ENCODE results near the gene INPP5A.
"Not testable (repeated sequence)": the region's sequence is repeated elsewhere in the genome, so short reads cannot be mapped to it uniquely, and the experiment has no call there.

Gene INPP5A

DNA sequence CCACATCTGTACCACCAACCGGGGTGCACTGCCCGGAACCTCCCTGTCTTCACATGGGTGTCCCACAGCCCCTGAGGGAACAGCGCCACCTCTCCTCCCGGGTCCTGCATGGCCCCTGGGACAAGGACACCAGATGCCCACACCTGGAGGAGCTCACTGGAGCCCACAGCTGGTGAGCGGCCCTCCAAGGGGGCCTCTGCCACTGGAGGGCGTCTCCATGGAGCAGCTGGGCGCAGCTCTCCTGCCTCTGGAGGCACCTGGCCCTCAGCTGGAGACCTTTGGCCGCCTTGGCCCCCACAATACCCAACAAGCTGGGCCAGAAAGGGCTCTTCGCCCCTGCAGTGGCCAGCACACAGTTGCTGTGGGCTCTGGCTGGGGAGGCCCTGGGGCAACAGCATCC lies 255.6 kb downstream of the INPP5A start:
- DNase-seq, result no peak

DNA sequence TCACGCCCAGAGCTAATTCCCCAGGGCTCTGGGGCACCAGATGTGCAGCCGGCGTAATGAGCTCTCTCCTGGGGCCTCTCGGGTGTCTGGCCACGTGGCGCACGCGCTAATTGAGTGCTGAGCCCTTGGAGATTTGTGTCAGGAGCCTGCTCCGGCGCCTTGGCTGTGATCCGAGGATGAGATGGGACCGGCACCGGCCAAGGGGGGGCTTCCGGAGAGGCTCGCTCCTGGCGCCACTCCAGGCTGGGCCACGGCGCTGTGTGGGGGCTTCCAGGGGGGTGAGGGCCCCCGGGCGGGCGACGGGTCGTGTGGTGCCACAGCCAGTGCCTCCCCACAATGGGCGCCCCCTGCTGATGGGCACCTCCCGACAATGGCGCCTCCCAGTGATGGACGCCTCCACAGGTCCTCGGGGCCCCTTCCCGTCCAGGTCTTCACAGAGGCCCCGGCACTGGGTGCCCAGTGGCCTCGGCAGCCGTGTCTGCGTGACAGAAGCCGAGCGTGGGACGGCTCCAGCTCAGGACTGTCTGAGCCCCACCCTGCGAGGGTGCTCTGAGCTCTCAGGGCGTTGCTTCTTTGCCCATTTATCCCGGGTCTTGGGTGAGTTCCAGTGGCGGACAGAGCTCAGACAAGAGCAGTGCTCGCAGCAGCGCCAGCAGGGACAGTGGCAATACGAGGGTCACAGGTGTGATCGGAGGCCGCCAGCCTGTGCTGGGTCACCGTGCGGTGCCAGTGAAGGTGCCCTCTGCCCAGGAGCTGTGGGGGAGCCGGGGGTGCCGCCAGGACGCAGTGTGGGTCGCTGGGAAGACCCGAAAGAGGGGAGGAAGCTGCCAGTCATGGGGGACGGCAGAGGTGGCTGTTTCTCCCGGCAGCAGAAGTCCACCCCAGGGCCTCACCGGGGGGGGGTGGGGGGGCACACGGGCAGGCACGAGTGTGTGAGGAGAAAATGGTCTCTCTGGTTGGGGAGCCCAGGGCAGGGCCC lies 256.6 kb downstream of the INPP5A start:
- no peak for DNase-seq

DNA sequence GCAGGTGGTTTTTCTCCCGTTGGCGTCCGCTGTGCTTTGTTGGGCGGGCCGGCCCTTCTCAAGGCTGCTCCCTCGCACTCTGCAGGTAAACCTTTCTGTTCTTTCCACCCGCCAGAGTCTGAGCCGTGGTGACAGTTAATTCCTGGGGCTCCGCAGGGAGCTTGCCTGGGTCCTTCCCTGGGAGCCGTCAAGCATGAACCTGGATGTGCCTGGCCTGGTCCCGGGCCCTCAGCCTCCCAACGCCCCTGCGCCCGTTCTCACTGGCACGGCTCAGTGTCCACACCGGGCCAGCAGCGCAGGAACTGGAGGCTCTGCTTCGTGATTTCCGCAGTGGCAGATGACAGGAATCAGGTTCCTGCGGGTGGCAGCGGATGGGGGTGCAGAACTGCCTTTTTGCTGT lies 259.3 kb downstream of the INPP5A start:
- no peak for DNase-seq

DNA sequence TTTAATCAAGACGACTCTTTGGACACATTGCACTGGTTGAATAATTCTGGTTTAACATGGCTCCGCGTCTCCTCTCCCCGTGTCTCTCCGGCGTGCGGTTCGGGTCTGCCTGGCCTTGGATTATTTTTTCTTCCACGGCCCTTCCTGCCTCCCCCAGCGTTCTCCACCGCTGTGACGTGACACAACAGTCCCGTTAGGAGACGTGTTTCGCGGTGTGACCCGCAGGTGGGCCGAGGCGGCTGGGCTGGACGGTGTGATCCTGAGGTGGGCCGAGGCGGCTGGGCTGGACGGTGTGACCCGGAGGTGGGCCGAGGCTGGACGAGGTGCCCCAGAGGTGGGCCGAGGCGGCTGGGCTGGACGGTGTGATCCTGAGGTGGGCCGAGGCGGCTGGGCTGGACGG lies 260.4 kb downstream of the INPP5A start:
- not testable (repeated sequence) for DNase-seq

DNA sequence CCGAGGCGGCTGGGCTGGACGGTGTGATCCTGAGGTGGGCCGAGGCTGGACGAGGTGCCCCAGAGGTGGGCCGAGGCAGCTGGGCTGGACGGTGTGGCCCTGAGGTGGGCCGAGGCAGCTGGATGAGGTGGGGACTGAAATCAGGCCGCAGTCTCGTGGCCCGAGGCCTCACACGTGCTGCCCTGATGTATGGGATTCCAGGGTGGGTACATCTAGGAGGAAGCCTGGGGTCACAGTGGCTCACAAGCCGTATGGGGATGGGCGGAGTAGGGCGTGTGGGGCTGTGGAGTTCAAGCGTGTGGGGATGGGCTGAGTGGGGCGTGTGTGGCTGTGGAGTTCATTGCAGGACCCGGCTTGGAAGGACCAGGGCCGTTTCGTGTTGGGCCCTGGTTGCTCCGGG lies 260.8 kb downstream of the INPP5A start:
- no peak for DNase-seq

- DNase-seq, result no peak
Observed at GRCh38 chr10:132798876-132799275, 261.3 kb downstream of the INPP5A start.

- DNase-seq, result no peak
Observed at GRCh38 chr10:132799865-132800264, 262.3 kb downstream of the INPP5A start.

DNA sequence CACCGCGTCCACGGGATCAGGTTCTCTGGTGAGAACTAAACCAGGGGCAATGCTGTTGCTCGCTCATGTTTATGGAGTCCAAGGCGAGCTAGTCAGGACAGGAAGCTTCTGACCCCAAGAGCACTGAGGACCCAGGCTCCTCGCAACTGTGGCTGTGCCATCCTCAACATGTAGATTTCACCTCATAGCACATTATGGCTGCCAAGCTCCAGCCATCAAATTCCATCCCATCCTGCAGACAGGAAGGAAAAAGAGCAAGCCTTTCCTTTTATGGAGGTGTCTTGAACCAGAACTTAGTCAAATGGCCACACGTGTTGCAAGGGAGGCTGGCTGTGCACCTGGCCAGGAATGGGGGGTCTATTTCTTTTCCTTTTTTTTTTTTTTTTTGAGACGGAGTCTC lies 264.5 kb downstream of the INPP5A start:
- DNase-seq, result no peak

- DNase-seq, result no peak
Observed at GRCh38 chr10:132802694-132803320, 265.2 kb downstream of the INPP5A start.

GRCh38 chr10:132803416-132804210 lies 266.0 kb downstream of the INPP5A start:
- no peak for DNase-seq

GRCh38 chr10:132804287-132804686 lies 266.7 kb downstream of the INPP5A start:
- DNase-seq, result no peak

DNA sequence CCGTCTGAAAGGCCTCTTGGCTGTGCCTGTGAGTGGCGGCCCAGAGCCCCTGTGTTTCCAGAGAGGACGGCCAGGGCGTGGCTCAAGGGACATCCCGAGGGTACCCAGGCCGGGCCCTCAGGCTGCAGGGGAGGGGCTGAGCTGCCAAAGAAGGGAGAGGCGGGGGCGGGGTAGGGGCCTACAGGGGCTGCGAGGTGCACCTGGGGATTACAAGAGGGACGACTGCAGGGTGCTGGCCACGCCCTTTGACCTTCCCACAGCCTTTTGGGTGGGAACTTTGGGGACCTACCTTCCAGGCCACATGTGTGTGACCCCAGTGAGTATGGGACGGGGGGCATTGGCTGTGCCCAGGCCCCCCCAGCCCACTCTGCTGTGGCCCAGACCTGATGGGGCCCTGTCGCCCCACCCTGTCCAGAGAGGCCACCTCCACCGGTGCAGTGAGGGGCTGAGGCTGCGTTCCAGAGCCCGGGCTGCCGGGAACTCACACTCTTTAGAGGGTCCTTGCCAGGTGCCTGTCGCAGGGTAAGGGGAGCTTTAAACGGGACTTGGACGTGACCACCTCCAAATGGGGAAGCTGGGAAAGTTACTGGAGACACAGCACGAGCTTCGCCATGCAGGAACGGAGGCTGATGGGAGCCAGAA lies 267.3 kb downstream of the INPP5A start:
- DNase-seq, result no peak

- DNase-seq, result no peak
Observed at GRCh38 chr10:132805599-132805998, 268.0 kb downstream of the INPP5A start.

DNA sequence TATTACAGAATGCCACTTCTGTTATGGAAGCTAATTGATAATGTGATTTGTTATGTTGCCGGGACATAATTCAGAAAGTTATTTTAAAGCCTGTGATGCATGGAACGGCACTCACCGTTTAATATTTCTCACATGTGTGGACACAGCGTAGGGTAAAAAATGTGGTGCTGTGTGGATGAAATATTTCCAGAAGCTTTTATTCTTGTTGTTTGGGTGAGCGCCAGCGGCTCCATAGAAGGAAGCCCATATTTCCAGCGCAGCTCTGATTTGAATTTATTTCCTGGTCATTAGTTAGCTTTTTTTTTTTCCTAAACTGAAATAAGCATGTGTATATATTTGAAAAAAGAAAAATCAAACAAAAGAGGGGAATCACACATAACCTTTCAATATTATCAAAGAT lies 268.5 kb downstream of the INPP5A start:
- no peak for DNase-seq

GRCh38 chr10:132806561-132807003 lies 269.0 kb downstream of the INPP5A start:
- DNase-seq, result no peak

- no peak for DNase-seq
Observed at GRCh38 chr10:132807621-132808049, 270.0 kb downstream of the INPP5A start.

- DNase-seq, result no peak
Observed at GRCh38 chr10:132808383-132809231, 271.0 kb downstream of the INPP5A start.

- no peak for DNase-seq
Observed at GRCh38 chr10:132809232-132810140, 271.9 kb downstream of the INPP5A start.

DNA sequence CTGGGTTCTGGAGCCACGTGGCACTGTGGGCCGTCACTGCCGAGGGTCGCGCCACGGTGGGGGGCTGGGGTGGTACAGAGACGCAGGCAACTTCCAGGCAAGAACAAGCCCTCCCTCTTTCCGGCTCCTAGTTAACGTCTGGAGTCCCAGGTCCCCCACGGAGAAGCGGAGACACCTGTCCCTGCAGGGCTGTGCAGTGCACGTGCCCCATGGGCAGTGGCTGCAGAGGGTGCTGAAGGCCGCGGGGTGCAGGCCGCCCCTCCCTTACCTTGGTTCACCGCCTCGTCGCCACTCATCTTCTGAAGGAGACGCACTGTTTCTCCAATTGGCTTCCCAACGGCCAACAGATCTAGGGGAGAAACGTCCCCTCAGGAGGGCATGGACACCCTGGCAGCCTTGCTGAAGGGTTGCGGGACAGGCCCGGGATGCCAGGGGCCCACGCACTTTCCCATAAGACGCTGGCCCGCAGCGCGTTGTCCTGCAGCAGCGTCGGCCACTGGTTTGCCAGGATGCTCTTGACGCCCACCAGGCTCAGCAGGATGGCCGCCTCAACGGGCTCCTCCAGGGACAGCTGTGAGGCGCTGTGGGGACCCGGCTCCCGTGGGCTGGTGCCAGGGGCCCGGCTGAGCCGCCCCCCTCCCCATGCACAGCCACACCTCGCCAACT lies 272.7 kb downstream of the INPP5A start:
- no peak for DNase-seq

Data from activated CD4-positive, alpha-beta T cell treated with anti-CD3 and anti-CD28 coated beads for 48 hours (primary cell).